HG03460 (cell line): ENCODE results near the gene CNTN6.
A peak's percentile ranks its signal among the peaks of the same experiment; 100 is the strongest.
"Not testable (repeated sequence)": the region's sequence is repeated elsewhere in the genome, so short reads cannot be mapped to it uniquely, and the experiment has no call there.

Experiments used
- ATAC-seq: cut with Tn5 transposase; IDR thresholded peaks from one replicate; pipeline ENCODE4 v1.9.1; 2021; ENCODE audit not compliant: unreplicated experiment

CNTN6 gene

DNA sequence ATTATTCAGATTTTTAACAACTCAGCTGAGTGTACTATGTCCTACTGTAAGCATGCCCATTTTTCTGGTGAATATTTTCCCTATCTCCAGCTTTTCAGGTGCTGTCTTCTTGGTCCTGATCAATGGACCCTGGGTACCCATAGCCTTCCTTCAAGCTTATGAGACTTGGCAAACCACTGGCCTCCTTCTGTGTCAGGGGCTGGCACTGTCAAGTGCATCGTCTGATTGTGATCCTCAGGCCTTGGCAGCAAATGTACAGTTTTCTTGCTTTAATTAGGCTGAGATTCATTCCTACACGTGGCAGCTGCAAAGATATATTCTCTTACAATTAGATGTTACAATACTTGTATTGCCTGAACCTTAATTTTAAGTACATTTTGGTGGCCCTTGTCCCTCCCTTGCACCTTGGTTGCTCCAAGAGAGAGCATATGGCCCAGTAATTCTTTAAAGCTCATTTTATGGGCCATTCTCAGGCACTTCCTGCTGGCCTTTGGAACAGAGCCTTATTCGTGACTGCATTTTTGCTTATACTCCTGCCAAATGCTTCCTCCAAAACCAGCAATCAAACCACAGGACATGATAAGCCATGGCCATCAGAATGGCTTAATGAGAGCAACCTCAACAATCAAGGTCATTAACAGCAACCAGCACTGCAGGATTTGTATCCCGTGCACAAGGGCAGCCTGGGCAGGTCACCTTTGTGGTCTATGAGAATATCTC lies 179.9 kb downstream of the CNTN6 start:
- no peak for ATAC-seq

DNA sequence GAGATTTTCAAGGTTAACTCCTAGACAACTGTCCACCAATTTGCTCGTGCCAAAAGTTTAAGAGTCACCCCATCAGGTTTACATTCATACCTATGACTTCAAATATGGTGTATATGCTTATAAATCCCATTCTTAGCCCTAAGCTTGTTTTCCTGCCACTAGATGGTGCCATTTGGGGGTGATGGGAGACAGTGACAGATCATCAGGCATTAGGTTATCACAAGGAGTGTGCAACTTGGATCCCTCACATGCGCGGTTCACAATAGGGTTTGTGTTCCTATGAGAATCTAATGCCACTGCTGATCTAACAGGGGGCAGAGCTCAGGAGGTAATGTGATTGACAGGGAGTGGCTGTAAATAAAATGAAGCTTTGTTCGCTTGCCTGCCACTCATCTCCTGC lies 182.7 kb downstream of the CNTN6 start:
- ATAC-seq: no peak

DNA sequence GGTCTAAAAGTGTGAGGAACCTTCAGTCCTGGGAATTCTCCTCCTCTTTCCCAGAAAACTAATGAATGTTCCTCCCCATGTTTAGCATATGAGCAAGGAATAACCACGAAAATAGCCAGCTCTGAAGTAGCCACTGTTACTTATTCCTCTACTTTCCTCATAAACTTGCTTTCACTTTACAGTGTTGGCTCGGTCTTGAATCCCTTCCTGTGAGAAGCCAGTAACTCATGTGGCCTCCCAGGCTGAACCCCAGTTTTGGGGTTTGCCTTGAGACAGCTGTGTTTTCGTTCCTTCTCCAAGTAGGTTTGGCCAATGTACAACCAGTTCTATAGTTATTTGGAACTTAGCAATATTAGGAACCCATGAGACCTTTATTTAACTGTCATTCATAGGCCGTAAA lies 195.0 kb downstream of the CNTN6 start:
- no peak for ATAC-seq

DNA sequence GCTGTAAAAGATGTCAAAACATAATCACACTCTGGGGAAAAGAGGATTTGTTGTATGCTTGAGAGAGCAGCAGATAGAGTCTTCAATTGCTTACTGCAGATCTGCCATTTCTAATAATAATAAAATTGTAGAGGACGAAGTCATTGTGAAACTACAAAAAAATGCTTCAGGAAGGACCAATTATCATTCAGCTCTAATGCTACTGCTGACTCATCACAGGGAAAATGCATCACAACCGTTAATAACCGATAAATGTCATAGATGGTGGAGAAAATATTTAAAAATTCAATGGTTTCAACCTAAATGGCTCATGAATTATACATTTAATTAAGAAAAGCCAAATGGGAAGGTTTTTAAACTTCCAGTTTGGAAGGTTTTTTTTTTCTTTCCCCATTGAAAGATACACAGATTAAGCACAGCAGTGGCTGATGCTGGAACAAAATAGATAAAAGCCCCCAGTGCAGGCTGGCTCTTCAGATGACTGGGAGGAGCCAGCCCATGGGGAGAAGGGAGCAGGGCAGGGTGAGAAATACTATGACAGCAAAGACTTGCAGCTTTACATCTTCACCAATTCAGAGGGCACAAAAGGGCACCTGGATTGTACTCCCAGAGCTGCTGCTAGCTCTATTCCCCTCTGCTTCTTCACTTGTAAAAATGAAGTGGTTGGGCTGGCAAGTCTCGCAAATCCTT lies 196.1 kb downstream of the CNTN6 start:
- no peak for ATAC-seq

DNA sequence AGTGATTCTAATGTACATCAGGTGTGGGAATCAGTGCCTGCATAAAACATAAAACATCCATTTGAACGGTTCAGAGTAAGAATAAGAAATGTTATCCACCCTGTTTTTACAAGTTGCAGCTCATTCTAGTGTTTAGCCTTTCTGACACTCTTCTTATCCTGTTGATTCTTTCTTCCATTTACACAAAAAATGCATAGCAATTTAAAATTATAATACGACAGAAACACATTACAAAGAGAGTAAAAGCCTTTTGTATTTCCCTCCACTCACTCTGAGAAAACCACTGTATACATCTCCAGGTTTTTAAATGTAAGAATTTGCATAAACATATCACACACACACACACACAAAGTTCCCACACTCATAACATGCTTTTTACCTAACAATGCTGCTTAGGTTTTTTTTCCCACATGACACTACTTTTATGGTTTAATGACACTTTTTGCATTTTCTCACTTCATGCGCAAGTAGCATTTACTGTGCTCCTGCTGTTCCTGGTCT lies 199.8 kb downstream of the CNTN6 start:
- ATAC-seq: no peak

DNA sequence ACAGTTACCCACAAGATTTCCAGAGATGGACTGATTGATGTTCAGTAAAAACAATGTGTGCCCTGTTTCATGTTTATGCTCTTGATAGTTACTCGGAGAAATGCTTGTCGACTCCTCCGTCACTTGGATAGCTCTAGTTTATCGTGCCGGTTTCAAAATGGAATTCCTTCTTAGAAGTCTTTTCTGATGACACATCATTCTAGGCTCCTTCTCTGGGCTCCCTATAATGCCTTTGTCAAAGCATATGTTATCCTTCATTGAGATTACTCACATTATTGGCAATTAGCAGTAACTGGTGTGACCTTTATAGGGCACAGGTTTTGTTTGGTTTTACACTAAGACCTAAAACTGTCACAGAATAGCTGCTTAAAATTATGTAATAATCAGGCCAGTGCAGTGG lies 201.8 kb downstream of the CNTN6 start:
- ATAC-seq: no peak

DNA sequence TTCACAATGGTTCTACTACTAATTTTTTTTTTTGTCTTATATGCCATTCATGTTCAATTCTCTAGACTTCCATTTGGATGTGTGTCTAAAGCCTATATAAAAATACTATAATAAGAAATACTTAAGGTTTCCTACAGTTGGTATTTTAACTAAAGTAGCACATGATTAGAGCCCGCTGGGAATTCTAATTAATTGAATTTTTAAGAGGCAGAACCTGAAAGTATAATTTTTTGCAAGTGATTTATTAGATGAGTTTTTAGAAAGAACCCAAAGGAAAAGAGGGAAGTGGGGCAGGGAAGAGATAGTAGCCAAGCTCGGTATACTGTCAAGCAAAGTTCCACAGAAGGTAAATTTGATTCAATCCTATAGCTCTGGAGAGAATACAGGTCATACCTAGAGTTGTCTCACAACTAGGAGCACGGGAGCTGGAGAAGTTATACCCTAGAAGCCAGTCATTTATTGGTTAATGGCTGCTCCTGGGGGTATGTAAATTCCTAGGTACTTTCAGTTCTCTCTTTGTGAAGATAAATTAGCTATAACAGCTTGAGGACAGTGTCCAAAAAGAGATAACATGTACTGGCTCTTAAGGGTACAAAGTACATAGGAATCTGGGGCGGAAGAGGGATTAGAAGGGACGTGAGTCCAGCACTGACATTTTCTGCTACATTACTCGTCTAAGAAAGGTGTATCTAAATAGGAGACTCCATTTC lies 225.6 kb downstream of the CNTN6 start:
- no peak for ATAC-seq

DNA sequence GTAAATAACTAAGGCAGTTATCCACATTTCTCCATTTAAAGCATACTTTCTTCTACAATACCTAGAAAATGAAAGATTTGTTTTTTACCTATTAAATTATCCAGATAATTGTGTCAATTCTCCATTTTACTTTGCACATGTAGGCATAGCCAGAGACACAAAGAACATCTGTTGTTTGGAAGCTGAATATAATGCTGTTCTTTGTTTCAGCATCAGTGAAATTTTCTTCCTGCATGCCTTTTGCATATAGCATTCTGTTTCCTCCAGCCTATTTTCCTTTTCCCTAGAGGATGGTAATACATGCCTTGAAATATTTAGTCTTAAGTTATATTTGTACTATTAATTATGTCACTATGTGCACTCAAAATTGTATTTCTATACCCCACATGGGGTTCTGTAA lies 233.7 kb downstream of the CNTN6 start:
- ATAC-seq: no peak

DNA sequence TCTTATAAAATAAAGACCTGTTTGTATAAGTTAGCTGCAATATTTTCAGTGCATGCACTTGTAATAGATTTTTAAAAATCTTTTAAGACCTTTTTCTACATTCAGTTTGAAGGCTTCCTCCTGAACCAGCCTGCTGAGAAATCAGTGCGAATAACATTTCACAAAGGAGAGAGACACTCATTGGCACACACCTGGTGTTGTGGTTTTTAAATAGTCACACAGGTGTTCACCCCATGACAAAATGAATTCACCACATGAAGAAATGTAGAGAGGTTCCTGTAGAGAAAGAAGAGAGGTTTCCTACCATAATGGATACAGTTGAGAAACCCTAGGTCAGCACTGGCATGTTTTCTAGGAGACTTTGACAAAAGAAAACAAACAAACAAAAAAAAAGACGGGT lies 237.3 kb downstream of the CNTN6 start:
- ATAC-seq: no peak

DNA sequence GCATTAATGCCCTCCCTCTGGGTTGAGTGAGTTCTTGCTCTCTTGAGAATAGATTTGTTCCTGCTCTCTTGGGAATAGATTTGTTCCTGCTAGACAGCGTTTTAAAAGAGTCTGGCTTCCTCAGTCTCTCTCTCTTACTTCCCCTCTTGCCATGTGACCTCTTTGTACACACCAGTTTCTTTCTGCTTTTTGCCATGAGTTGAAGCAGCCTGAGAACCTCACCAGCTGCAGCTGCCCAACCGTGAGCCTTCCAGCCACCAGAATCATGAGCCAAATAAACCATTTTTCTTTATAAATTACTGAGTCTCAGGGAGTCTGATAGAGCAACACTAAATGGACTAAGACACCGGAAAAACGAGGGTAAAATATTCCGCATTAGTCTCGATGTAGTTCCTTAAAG lies 253.6 kb downstream of the CNTN6 start:
- no peak for ATAC-seq

DNA sequence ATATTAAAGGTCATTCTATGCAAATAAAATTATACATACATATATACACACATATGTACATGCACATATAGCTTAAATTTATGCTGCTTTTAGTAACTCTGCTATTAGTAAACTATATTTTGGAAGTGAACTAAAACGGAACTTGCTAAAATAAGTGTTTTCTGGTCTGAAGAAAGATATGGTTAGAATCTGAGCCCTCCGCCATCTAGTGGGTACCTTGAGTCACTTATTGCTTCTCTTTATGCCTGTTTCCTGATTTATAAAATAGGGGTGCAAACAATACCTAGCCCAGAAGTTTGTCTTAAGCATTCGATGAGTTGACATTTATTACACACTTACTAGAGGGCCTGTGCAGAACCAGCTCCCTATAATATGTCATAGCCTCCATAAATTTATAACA lies 255.7 kb downstream of the CNTN6 start:
- no peak for ATAC-seq

DNA sequence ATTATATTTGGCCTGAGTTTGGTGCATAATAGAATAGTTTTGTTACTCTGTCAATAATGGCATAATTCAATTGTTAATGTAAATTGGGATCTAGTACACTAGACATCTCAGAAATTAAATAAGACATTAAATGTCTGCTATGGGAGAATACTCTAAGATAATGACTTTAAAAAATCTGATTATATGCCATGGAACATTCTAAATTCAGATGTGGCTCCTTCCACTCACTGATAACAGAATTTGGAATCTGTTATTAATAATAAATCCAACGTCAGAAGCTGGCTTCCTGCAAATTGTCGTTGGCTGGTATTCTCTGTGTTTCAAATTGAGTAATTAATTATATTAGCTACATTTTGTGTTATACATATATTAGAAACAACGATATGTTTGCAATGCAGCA lies 258.1 kb downstream of the CNTN6 start:
- no peak for ATAC-seq

DNA sequence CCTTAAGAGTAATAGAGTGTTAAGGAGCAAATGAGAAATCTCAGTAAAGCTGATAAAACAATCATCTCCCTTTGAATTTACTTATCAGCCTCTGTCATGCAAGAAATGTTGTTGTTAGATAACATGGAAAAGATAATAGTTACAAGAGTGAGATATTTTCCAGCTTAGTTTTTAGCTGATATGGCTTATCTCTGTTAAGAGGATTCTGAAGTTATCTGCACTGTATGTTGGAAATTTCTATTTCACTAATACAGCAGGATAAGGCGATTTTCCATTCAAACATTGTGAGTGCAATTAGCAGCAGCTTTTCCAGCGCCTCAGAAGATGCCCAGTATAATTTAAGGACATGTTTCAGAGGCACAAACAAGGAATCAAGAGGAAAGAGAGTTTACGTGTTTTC lies 262.9 kb downstream of the CNTN6 start:
- ATAC-seq: no peak

DNA sequence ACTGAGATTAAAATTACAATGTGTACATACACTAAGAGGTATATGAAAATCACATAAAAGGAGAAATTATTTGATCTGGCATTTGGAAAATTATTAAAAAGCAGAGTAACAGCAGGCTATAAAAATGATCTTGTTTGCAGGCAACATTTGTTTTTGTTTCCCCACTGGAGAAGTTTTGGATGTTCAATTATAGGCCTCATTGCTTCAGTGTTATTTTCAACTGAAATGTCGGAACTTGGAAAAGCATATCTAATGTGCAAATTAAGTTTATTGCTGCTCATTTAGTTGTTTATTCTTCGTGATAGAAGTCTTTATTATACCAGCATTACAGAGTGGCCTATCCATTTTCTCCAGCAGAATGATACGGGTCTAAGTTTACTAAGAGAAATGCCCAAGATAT lies 263.3 kb downstream of the CNTN6 start:
- ATAC-seq: no peak

DNA sequence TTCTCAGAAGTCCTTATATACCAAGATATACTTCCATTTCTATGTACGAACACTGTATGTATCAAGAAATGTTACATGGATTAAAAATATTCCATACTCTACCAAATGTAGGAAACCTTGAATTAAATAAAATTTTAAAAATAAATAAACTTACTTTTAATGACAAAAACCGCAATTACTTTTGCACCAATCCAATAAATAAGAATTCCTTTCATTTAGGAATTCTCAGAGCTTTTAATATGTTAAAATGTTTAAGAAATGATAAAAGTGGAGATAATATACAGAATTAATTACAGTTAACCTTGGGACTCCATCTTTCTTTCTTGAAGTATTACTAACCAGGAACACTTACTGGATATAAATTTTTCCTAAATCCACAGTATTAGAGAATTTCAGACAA lies 272.7 kb downstream of the CNTN6 start:
- no peak for ATAC-seq

DNA sequence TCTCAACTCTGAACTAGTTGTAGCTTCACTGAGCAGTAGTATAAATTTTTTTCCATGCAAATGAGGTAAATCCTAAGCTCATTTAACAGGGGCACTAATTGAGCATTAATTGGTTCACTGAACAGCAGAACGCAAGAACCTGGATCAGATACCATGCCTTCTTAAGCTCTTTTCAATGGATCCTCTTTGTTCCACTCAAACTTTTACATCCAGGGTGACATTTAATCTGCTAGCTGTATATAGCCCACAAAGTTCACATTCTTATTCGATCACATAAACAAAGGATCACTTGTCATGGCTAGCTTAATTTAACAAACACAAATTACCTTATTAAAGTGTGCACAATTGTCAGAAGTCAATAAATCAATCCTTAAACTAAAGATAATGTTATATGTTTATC lies 281.6 kb downstream of the CNTN6 start:
- ATAC-seq: no peak

DNA sequence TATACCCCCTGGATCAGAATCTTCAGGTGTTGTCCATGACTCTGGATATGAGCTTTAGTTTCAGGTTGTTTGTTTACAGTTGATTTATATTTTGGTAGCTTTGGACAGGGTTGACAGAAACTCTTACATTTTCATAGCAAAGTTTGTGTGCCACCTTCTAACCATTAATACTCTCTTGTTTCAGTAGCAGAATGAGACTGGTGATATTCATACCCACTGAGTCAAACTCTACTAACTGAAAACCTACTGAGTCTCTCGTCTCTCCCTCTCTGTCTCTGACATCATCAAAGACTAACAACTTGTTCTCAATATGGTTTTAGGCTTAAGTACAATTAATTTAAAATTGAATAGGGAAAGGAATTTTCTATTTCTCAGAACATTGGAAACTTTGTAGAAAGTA lies 282.3 kb downstream of the CNTN6 start:
- ATAC-seq: no peak

DNA sequence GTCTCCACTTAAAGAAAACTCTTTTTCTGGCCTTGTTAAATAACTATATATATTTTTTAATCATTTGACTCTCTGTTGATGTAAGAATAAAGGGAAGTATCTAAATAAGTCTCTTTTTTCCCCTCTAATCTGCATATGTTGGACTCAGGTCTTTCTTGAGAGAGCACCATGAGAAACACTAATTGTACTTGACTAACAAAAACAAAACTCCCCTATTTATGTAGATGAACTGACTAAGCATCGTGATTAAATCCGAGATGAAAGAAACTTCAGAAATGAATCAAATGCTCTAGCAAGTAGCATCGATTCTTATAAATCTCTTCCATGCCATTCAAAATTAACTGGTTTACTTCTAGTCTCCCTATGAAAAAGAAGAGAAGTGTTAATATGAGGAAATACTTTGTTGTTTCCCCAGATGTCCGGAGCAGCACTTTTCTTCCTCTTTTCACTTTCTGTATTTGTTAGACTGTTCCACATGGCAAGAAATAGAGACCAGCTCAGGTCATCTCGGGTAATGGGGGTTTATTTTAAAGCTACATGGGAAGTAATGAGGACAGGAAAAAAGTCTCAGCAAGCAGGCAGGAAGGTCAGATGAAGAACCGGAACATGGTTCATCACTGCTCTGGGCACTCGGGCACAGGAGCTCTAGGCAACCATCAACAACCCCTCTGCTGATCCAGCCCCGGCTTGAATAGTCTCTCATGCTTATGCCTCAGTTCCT lies 288.3 kb downstream of the CNTN6 start:
- ATAC-seq: peak; percentile 82

DNA sequence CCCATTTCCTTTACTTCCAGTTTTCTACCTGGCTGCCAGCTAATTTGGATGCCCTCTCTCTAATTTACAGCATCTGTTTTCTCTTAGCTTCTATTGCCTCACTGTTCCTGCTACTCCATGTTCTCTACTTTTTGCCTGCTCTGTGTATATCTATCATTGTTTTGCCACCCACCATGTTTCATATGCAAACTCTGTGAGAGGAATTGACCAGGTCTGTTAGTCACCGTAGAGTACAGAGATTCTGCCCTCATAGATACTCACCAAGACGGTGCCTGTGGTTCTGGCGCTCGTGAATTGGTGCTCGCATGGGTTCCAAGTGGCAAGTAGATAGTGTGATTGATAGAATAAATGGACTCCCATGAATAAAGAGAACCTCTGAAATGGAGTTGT lies 288.8 kb downstream of the CNTN6 start:
- peak; percentile 35 for ATAC-seq

DNA sequence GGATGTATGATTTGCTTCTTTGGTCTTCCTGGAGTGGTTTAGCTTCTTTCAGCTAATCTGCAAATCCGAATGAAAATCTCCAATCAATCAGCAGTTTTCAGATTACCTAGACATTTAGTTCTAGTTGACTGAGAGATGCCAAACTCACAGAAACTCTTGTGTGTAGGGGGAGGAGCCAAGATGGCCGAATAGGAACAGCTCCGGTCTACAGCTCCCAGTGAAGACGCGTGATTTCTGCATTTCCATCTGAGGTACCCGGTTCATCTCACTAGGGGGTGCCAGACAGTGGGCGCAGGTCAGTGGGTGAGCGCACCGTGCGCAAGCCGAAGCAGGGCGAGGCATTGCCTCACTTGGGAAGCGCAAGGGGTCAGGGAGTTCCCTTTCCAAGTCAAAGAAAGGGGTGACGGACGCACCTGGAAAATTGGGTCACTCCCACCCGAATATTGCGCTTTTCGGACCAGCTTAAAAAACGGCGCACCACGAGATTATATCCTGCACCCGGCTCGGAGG lies 294.6 kb downstream of the CNTN6 start:
- ATAC-seq: not testable (repeated sequence)

DNA sequence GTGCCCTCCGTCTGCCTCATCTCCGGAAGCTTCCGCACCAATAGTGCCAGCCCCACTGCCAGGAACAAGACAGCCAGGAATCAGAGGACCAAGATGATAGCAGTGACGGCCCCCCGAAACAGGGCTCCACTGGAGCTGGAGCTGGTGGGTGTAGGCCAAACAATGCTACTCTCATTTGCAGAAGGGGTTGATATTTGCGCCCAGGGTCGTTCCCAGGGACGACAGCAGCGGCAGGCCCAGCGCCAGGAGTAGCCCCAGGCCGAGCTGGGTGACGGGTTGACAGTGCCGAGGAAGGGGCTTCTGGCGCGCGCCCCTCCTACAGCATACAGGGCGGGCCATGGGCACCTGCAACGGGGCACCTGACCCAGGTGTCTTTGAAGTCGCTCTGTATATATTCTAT lies 301.4 kb downstream of the CNTN6 start:
- no peak for ATAC-seq
